ENCODE results near the gene CAMK2G.

Gene CAMK2G

GRCh38 chr10:73908853-73909539 lies 34.6 kb upstream of the CAMK2G start:
- no peak for TF ChIP-seq EZH2phosphoT487 (IDR thresholded peaks at IDR 0.05; ENCODE audit: borderline replicate concordance, low read length)
- no peak for TF ChIP-seq CTCF (IDR thresholded peaks at IDR 0.05; ENCODE audit: low read depth, low read length, poor library complexity, severe bottlenecking)
- peaks cover 11% of the 10 kb centered on the region; the same call in 1 of the 2 replicates for H3F3A ChIP-seq (ENCODE audit: control insufficient read depth, insufficient read depth)
- no peaks in the 10 kb centered on the region for H4K20me1 ChIP-seq (ENCODE audit: control insufficient read depth, insufficient read depth, low read depth, low read length)
- H3K9me3 ChIP-seq (ENCODE audit: control insufficient read depth, insufficient read depth, low read length) = no peaks in the 10 kb centered on the region
- H3K4me1 ChIP-seq (ENCODE audit: control insufficient read depth, low read length) = peaks cover 41% of the 10 kb centered on the region
- no peaks in the 10 kb centered on the region for H3K36me3 ChIP-seq (ENCODE audit: control insufficient read depth, low read length)
- H3K4me3 ChIP-seq (ENCODE audit: low read length) = peak overlapping the region; percentile 78
- H3K27ac ChIP-seq (ENCODE audit: low read depth, low read length) = peak overlapping the region; percentile 44
- no peaks in the 10 kb centered on the region for H3K9me2 ChIP-seq (replicated peaks; ENCODE audit: control insufficient read depth, low read length)
- 0 out of 2 replicates have a peak, but pooled peaks cover 4% of the 10 kb centered on the region for H3K27me3 ChIP-seq (ENCODE audit: control insufficient read depth, low read length)
- H3K4me2 ChIP-seq (ENCODE audit: low read length) = peak overlapping the region; percentile 92
- H3K79me2 ChIP-seq (ENCODE audit: control insufficient read depth, low read length) = no peaks in the 10 kb centered on the region

- H3K4me3 ChIP-seq (ENCODE audit: low read length) = no peak overlapping the region
- H3K27ac ChIP-seq (ENCODE audit: low read depth, low read length) = no peak overlapping the region
- no peaks in the 10 kb centered on the region for H3K79me2 ChIP-seq (ENCODE audit: control insufficient read depth, low read length)
- H3K9me3 ChIP-seq (ENCODE audit: control insufficient read depth, insufficient read depth, low read length) = no peaks in the 10 kb centered on the region
- H3K27me3 ChIP-seq (ENCODE audit: control insufficient read depth, low read length) = 0 out of 2 replicates have a peak, but pooled peaks cover 4% of the 10 kb centered on the region
- no peaks in the 10 kb centered on the region for H3K9me2 ChIP-seq (replicated peaks; ENCODE audit: control insufficient read depth, low read length)
- TF ChIP-seq CTCF (IDR thresholded peaks at IDR 0.05; ENCODE audit: low read depth, low read length, poor library complexity, severe bottlenecking) (no peak), EZH2phosphoT487 (IDR thresholded peaks at IDR 0.05; ENCODE audit: borderline replicate concordance, low read length) (no peak)
- no peaks in the 10 kb centered on the region for H3K36me3 ChIP-seq (ENCODE audit: control insufficient read depth, low read length)
- H4K20me1 ChIP-seq (ENCODE audit: control insufficient read depth, insufficient read depth, low read depth, low read length) = no peaks in the 10 kb centered on the region
- peaks cover 11% of the 10 kb centered on the region; the same call in 1 of the 2 replicates for H3F3A ChIP-seq (ENCODE audit: control insufficient read depth, insufficient read depth)
- peaks cover 41% of the 10 kb centered on the region for H3K4me1 ChIP-seq (ENCODE audit: control insufficient read depth, low read length)
- no peak overlapping the region for H3K4me2 ChIP-seq (ENCODE audit: low read length)
Measured at GRCh38 chr10:73907841-73908517, 33.6 kb upstream of the CAMK2G start.

DNA sequence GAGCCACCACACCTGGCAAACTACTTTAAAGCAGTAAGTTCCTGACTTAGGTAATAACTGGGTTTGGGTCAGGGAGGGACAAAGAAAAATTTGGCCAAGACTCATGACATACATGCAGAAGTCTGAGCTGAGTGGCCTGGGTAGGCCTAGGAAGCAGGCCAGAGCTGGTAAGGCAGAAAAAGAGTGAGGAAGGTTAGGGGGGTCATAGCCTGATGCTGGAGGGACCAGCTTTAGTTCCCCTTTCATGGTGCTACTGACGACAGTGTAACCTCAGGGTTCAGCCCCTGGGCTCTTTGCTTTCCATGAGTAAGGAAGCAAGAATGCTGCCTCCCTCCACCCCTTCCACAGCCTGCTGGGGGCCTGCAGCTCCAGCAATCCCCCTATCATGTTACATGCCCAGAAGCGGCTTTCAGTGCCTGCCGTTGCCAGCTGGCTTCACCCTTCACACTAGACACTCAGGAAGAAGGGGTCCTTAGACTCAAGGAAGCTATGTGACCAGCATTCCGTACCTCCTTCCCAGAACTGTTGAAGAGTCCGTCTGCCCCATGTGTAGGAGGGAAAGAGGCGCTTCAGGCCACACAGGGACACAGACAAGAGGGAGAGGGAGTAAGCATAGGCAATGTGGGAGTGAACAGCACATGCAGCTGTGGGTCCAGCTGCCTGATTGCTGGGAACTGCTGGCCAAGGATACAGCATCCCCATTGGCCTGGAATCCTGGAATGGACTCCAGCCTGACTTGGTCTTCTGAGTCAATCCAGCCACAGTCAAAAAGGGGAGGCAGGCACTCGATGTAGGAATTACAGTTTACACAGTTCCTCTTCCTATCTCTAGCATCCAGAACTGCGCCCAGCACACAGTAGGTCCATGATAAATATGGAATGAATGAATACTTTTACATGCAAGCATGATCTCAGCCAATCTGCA lies 32.4 kb upstream of the CAMK2G start:
- no peaks in the 10 kb centered on the region for H3K9me3 ChIP-seq (ENCODE audit: control insufficient read depth, insufficient read depth, low read length)
- peaks cover 45% of the 10 kb centered on the region for H3K4me1 ChIP-seq (ENCODE audit: control insufficient read depth, low read length)
- no peaks in the 10 kb centered on the region for H4K20me1 ChIP-seq (ENCODE audit: control insufficient read depth, insufficient read depth, low read depth, low read length)
- TF ChIP-seq EZH2phosphoT487 (IDR thresholded peaks at IDR 0.05; ENCODE audit: borderline replicate concordance, low read length) = no peak
- no peak for TF ChIP-seq CTCF (IDR thresholded peaks at IDR 0.05; ENCODE audit: low read depth, low read length, poor library complexity, severe bottlenecking)
- no peak overlapping the region for H3K4me2 ChIP-seq (ENCODE audit: low read length)
- no peaks in the 10 kb centered on the region for H3K79me2 ChIP-seq (ENCODE audit: control insufficient read depth, low read length)
- peaks cover 11% of the 10 kb centered on the region; the same call in 1 of the 2 replicates for H3F3A ChIP-seq (ENCODE audit: control insufficient read depth, insufficient read depth)
- H3K4me3 ChIP-seq (ENCODE audit: low read length) = no peak overlapping the region
- 0 out of 2 replicates have a peak, but pooled peaks cover 4% of the 10 kb centered on the region for H3K27me3 ChIP-seq (ENCODE audit: control insufficient read depth, low read length)
- H3K27ac ChIP-seq (ENCODE audit: low read depth, low read length) = no peak overlapping the region
- no peaks in the 10 kb centered on the region for H3K9me2 ChIP-seq (replicated peaks; ENCODE audit: control insufficient read depth, low read length)
- H3K36me3 ChIP-seq (ENCODE audit: control insufficient read depth, low read length) = no peaks in the 10 kb centered on the region

All from DOHH2 (cell line).